GM12878 (cell line): ENCODE data around the gene NBPF26.
"Not testable (repeated sequence)": the region's sequence is repeated elsewhere in the genome, so short reads cannot be mapped to it uniquely, and the experiment has no call there.

Source experiments
- HDAC6 ChIP-seq: fragments of 200-600 bp; sonication (generic); IDR thresholded peaks from one replicate; pipeline ENCODE4 v1.8.0; 2017; ENCODE audit warnings: antibody characterized with exemption; ENCODE audit not compliant: unreplicated experiment
- MXI1 ChIP-seq: fragments of 150-350 bp; IDR thresholded peaks from 2 replicates; pipeline ENCODE4 v1.6.1; 2011; ENCODE audit warnings: low read depth, mild to moderate bottlenecking, inconsistent platforms, low read length, improper control_type of control experiment
- RAD21 ChIP-seq: IDR thresholded peaks from 2 replicates; pipeline ENCODE4 v1.6.1; 2011; ENCODE audit warnings: mild to moderate bottlenecking, low read depth, low read length, moderate library complexity; ENCODE audit not compliant: insufficient read depth
- SIN3A ChIP-seq: IDR thresholded peaks from 2 replicates; pipeline ENCODE4 v1.6.1; 2012; ENCODE audit warnings: low read depth, low read length, improper control_type of control experiment
- ZZZ3 ChIP-seq: IDR thresholded peaks from 2 replicates; pipeline ENCODE4 v1.6.1; 2011; ENCODE audit warnings: low read depth; ENCODE audit not compliant: control insufficient read depth, insufficient read length
- TF ChIP-seq, protein P1 (sequence below), 3 experiments: IDR thresholded peaks in 2 of 3; conservative IDR thresholded peaks in 1 of 3; 2 replicates each; pipeline ENCODE4 v1.5.1; 2011; ENCODE audit warnings: low read depth in 3 of 3, low read length in 3 of 3, mild to moderate bottlenecking in 3 of 3, control low read depth in 2 of 3, moderate library complexity in 2 of 3, inconsistent platforms in 1 of 3, mixed read lengths in 1 of 3; ENCODE audit not compliant: control insufficient read depth in 2 of 3, insufficient read depth in 1 of 3; ENCODE audit errors: extremely low read depth in 1 of 3
- TF ChIP-seq, protein P2 (sequence below): fragments of 450-650 bp; IDR thresholded peaks from 2 replicates; pipeline ENCODE4 v1.6.1; 2017; ENCODE audit warnings: mild to moderate bottlenecking
- TF ChIP-seq, protein P3 (sequence below): fragments of 450-650 bp; IDR thresholded peaks from 2 replicates; pipeline ENCODE4 v1.6.1; 2014; ENCODE audit warnings: mild to moderate bottlenecking
- TF ChIP-seq, protein P4 (sequence below): IDR thresholded peaks from 2 replicates; pipeline ENCODE4 v1.6.1; 2011; ENCODE audit warnings: mild to moderate bottlenecking, low read depth, low read length, moderate library complexity; ENCODE audit not compliant: insufficient replicate concordance

DNA sequence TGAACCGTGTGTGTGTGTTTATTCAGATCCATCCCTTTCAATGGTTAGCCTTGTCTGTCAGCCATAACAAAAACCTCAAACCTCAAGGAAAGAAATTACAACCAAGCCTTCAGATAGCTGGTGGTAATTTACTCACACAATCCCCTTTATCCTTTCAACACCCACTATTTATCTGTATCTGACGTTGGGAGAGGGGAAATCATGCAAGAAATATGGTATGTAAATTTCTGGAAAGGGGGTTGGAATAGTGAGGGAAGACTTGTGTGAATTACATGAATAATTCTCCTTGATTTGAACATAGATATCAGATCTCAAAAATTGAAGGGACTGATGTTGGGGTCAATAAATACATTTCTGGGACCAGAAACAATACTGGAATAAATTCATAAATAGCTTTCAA lies 42.8 kb upstream of the NBPF26 start:
- not testable (repeated sequence) for TF ChIP-seq HDAC6, RAD21, SIN3A, ZZZ3, MXI1
- TF ChIP-seq, protein P1, sequence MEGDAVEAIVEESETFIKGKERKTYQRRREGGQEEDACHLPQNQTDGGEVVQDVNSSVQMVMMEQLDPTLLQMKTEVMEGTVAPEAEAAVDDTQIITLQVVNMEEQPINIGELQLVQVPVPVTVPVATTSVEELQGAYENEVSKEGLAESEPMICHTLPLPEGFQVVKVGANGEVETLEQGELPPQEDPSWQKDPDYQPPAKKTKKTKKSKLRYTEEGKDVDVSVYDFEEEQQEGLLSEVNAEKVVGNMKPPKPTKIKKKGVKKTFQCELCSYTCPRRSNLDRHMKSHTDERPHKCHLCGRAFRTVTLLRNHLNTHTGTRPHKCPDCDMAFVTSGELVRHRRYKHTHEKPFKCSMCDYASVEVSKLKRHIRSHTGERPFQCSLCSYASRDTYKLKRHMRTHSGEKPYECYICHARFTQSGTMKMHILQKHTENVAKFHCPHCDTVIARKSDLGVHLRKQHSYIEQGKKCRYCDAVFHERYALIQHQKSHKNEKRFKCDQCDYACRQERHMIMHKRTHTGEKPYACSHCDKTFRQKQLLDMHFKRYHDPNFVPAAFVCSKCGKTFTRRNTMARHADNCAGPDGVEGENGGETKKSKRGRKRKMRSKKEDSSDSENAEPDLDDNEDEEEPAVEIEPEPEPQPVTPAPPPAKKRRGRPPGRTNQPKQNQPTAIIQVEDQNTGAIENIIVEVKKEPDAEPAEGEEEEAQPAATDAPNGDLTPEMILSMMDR (IDR thresholded peaks at IDR 0.05 in 2 of 3, conservative IDR thresholded peaks at IDR 0.05 in 1 of 3; ENCODE audit: control insufficient read depth in 2 of 3, extremely low read depth in 1 of 3, insufficient read depth in 1 of 3, low read depth in 3 of 3, low read length in 3 of 3): not testable (repeated sequence)
- TF ChIP-seq, protein P2, sequence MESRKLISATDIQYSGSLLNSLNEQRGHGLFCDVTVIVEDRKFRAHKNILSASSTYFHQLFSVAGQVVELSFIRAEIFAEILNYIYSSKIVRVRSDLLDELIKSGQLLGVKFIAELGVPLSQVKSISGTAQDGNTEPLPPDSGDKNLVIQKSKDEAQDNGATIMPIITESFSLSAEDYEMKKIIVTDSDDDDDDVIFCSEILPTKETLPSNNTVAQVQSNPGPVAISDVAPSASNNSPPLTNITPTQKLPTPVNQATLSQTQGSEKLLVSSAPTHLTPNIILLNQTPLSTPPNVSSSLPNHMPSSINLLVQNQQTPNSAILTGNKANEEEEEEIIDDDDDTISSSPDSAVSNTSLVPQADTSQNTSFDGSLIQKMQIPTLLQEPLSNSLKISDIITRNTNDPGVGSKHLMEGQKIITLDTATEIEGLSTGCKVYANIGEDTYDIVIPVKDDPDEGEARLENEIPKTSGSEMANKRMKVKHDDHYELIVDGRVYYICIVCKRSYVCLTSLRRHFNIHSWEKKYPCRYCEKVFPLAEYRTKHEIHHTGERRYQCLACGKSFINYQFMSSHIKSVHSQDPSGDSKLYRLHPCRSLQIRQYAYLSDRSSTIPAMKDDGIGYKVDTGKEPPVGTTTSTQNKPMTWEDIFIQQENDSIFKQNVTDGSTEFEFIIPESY: not testable (repeated sequence)
- TF ChIP-seq, protein P3, sequence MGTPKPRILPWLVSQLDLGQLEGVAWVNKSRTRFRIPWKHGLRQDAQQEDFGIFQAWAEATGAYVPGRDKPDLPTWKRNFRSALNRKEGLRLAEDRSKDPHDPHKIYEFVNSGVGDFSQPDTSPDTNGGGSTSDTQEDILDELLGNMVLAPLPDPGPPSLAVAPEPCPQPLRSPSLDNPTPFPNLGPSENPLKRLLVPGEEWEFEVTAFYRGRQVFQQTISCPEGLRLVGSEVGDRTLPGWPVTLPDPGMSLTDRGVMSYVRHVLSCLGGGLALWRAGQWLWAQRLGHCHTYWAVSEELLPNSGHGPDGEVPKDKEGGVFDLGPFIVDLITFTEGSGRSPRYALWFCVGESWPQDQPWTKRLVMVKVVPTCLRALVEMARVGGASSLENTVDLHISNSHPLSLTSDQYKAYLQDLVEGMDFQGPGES: not testable (repeated sequence)
- TF ChIP-seq, protein P4, sequence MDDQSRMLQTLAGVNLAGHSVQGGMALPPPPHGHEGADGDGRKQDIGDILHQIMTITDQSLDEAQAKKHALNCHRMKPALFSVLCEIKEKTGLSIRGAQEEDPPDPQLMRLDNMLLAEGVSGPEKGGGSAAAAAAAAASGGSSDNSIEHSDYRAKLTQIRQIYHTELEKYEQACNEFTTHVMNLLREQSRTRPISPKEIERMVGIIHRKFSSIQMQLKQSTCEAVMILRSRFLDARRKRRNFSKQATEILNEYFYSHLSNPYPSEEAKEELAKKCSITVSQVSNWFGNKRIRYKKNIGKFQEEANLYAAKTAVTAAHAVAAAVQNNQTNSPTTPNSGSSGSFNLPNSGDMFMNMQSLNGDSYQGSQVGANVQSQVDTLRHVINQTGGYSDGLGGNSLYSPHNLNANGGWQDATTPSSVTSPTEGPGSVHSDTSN: not testable (repeated sequence)
